ENCODE data around the gene CYB561D2. TPM values are rescaled to one million over a fixed set of nuclear protein-coding genes. Genes with fewer than 3 reads are reported as not detected.

The CYB561D2 gene
- total RNA-seq, 1 experiment from 2014 or later: 27.5 TPM

DNA sequence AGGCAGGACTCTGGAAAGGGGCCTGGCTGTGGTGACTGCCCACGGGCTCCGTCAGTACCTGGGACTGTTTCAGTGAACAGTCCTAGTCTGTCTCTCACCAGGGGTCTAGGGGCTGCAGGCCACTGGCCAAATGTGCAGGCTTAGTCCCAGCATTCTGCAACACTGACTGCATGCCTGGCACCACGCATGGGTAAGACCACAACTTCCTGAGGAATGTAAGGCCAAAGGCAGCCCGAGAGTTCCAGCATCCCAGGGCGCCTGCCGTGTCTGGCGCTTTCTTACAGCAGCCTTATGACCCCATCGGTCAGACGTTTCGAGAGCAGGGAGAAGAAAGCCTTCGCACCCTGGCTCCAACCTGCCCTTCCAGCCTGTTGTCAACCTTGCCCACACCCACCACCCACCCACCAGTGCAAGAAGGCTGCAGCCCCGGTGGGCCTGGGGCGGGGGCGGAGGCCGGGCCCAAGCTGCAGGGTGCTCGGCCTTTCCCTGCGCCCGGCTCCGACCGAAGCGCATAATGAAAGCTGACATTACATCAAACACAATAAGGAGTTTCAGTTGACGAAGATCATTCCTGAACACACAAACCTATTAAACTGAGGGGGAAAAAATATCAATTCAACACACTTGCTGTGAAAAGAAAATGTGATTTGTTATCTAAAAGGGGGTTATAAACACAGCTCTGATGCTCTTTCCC is 38.2 kb downstream of the CYB561D2 start:
- Histone ChIP-seq H3K9me3 (ENCODE audit: control insufficient read depth, insufficient read depth, low read depth, low read length) (no peaks in the 10 kb centered on the region), H3K4me3 (ENCODE audit: low read depth in 2 of 2, low read length in 2 of 2) (no peak overlapping the region), H3K27me3 (ENCODE audit: control insufficient read depth, insufficient read depth, low read length) (no peaks in the 10 kb centered on the region), H3K36me3 (ENCODE audit: control insufficient read depth, insufficient read depth, low read length) (no peaks in the 10 kb centered on the region), H3K4me1 (ENCODE audit: control insufficient read depth, insufficient read depth, low read length) (no peaks in the 10 kb centered on the region), H3K27ac (ENCODE audit: low read length) (no peak overlapping the region)
- intact Hi-C loops (cut with micrococcal nuclease; ENCODE audit: unreplicated experiment) (no loop called here), in situ Hi-C loops (cut with HindIII; ENCODE audit: low pct_unique_long_range_greater_than_20kb, low sequenced_read_pairs) (no loop called here)
- ATAC-seq (0 out of 2 replicates have a peak, but pooled peaks have one; percentile 4), DNase-seq (ENCODE audit: low read depth, low spot score) (no peak)
- no peak for TF ChIP-seq REST (IDR thresholded peaks at IDR 0.05; ENCODE audit: insufficient read depth in 1 of 2, low read depth in 2 of 2, low read length in 1 of 2)
- TF ChIP-seq SIN3A (IDR thresholded peaks at IDR 0.05; ENCODE audit: borderline replicate concordance, insufficient read depth, low read depth, low read length): no peak
- no peak for TF ChIP-seq CTCF (IDR thresholded peaks at IDR 0.05)
- TF ChIP-seq POLR2AphosphoS5 (IDR thresholded peaks at IDR 0.05; ENCODE audit: low read depth, low read length): no peak
- TF ChIP-seq TCF7L2 (IDR thresholded peaks at IDR 0.05; ENCODE audit: low read depth, low read length): no peak
- POLR2A ChIA-PET: no interaction called here
- CTCF ChIA-PET: no interaction called here
- BruUV-seq (replicated peaks): no TSS peak

GRCh38 chr3:50389414-50389767 is 38.7 kb downstream of the CYB561D2 start:
- ChIA-PET CTCF (interaction anchor here (0.5 to 0.6 kb wide), 2 partner anchors 154 to 1660 kb away, joined by 3 to 7 read pairs; no protein-coding TSS in a partner anchor), POLR2A (no interaction called here)
- Histone ChIP-seq H3K36me3 (ENCODE audit: control insufficient read depth, insufficient read depth, low read length) (no peaks in the 10 kb centered on the region), H3K27me3 (ENCODE audit: control insufficient read depth, insufficient read depth, low read length) (no peaks in the 10 kb centered on the region), H3K4me3 (ENCODE audit: low read depth in 2 of 2, low read length in 2 of 2) (no peak overlapping the region), H3K4me1 (ENCODE audit: control insufficient read depth, insufficient read depth, low read length) (no peaks in the 10 kb centered on the region), H3K9me3 (ENCODE audit: control insufficient read depth, insufficient read depth, low read depth, low read length) (no peaks in the 10 kb centered on the region), H3K27ac (ENCODE audit: low read length) (no peak overlapping the region)
- TF ChIP-seq POLR2AphosphoS5 (IDR thresholded peaks at IDR 0.05; ENCODE audit: low read depth, low read length) (no peak), TCF7L2 (IDR thresholded peaks at IDR 0.05; ENCODE audit: low read depth, low read length) (no peak), REST (IDR thresholded peaks at IDR 0.05; ENCODE audit: insufficient read depth in 1 of 2, low read depth in 2 of 2, low read length in 1 of 2) (no peak), SIN3A (IDR thresholded peaks at IDR 0.05; ENCODE audit: borderline replicate concordance, insufficient read depth, low read depth, low read length) (no peak)
- no TSS peak for BruUV-seq (replicated peaks)
- ATAC-seq (no peak), DNase-seq (ENCODE audit: low read depth, low spot score) (no peak)
- in situ Hi-C loops (cut with HindIII; ENCODE audit: low pct_unique_long_range_greater_than_20kb, low sequenced_read_pairs) (no loop called here), intact Hi-C loops (cut with micrococcal nuclease; ENCODE audit: unreplicated experiment) (no loop called here)
